HepG2 (cell line): ENCODE measurements around the gene SKI. TPM values are rescaled to one million over a fixed set of nuclear protein-coding genes. Genes with fewer than 3 reads are reported as not detected.

ENCODE experiments used
- ATAC-seq: fragments of 200-7000 bp; cut with Tn5 transposase; 3 replicates; pipeline ENCODE4 v1.9.1; 2020; ENCODE audit warnings: mild to moderate bottlenecking, moderate library complexity
- BruUV-seq: library from RNA; stranded (reverse); fragments of 400-500 nt; replicated peaks from 2 replicates; lab custom pipeline; 2021; lab: Mats Ljungman, UMichigan
- CTCF ChIA-PET: fragments of 300-600 bp; formaldehyde crosslinking; extraction: SDS; loops from one replicate; lab custom pipeline; 2021; ENCODE audit warnings: low total read pairs, inconsistent platforms, low intra/inter-chr PET ratio; lab: Yijun Ruan, JAX
- POLR2A ChIA-PET: fragments of 350-600 bp; sonication (Branson Sonifier 250); formaldehyde crosslinking; loops from one replicate; lab custom pipeline; 2020; ENCODE audit warnings: antibody characterized with exemption, inconsistent platforms; lab: Yijun Ruan, JAX
- DNase-seq: peaks from one replicate; pipeline ENCODE4 v3.0.0-alpha.2; 2015; ENCODE audit warnings: low spot score
- FAIRE-seq: peaks from 3 replicates; lab custom pipeline; 2011; peaks lifted over from hg19 to GRCh38; lab: Jason Lieb, UNC
- H2AFZ ChIP-seq: one replicate; pipeline ENCODE4 v1.6.1; 2011; ENCODE audit warnings: low read length, inconsistent platforms
- H3K27ac ChIP-seq: fragments of 300-600 bp; 3 replicates; pipeline ENCODE4 v1.8.0; 2011; ENCODE audit warnings: mixed run types, mild to moderate bottlenecking, mixed read lengths, low read length, inconsistent platforms; ENCODE audit not compliant: insufficient read depth; ENCODE audit errors: extremely low read length
- H3K27me3 ChIP-seq, 2 experiments: fragments of 200-600 bp in 1 of 2; 2 replicates in 1 of 2; 3 replicates in 1 of 2; pipeline versions ENCODE4 v1.6.0 to v1.8.0; 2011; ENCODE audit warnings: low read length in 2 of 2, mild to moderate bottlenecking in 2 of 2, moderate library complexity in 2 of 2, inconsistent platforms in 1 of 2; ENCODE audit not compliant: insufficient read depth in 2 of 2, control insufficient read depth in 1 of 2
- H3K36me3 ChIP-seq, 2 experiments: fragments of 200-600 bp in 1 of 2; replicated peaks in 1 of 2; 2 replicates in 1 of 2; 3 replicates in 1 of 2; pipeline versions ENCODE4 v1.5.1 to v1.8.0; 2011; ENCODE audit warnings: low read length in 2 of 2, inconsistent platforms in 1 of 2; ENCODE audit not compliant: insufficient read depth in 2 of 2, control insufficient read depth in 1 of 2
- H3K4me1 ChIP-seq: 2 replicates; pipeline ENCODE4 v1.5.1; 2012; ENCODE audit warnings: low read length, inconsistent platforms; ENCODE audit not compliant: insufficient read depth
- H3K4me2 ChIP-seq: 2 replicates; pipeline ENCODE4 v1.6.0; 2011; ENCODE audit warnings: low read depth, low read length, inconsistent platforms
- H3K4me3 ChIP-seq, 3 experiments: fragments of 200-600 bp in 1 of 3; sonication (generic), shearing (Covaris generic) in 1 of 3; replicated peaks in 1 of 3; 2 replicates each; pipeline ENCODE4 v1.5.1; 2011 to 2016; ENCODE audit warnings: low read length in 3 of 3, inconsistent platforms in 2 of 3, low read depth in 2 of 3, mild to moderate bottlenecking in 2 of 3, control low read depth in 1 of 3, mixed read lengths in 1 of 3; ENCODE audit not compliant: insufficient read depth in 1 of 3
- H3K79me2 ChIP-seq: one replicate; pipeline ENCODE4 v1.6.1; 2011; ENCODE audit warnings: low read length, inconsistent platforms; ENCODE audit not compliant: insufficient read depth
- H3K9ac ChIP-seq: 2 replicates; pipeline ENCODE4 v1.6.0; 2011; ENCODE audit warnings: mild to moderate bottlenecking, low read depth, low read length, inconsistent platforms; ENCODE audit not compliant: insufficient read depth
- H3K9me3 ChIP-seq: 2 replicates; pipeline ENCODE4 v1.5.1; 2012; ENCODE audit warnings: mild to moderate bottlenecking, low read length
- H4K20me1 ChIP-seq: 2 replicates; pipeline ENCODE4 v1.6.0; 2011; ENCODE audit warnings: inconsistent platforms, mild to moderate bottlenecking, low read length, moderate library complexity; ENCODE audit not compliant: insufficient read depth
- ARID4A ChIP-seq: sonication (generic); formaldehyde crosslinking; IDR thresholded peaks from 2 replicates; pipeline ENCODE4 v1.5.0; 2020; ENCODE audit warnings: mild to moderate bottlenecking, missing genetic modification reagents, borderline replicate concordance
- LCORL ChIP-seq, 2 experiments: fragments of 450-650 bp in 1 of 2; sonication (generic) in 1 of 2; formaldehyde crosslinking in 1 of 2; IDR thresholded peaks; 2 replicates each; pipeline versions ENCODE4 v1.5.0 to v1.6.1; 2017 to 2020; ENCODE audit warnings: antibody characterized with exemption in 1 of 2, missing genetic modification reagents in 1 of 2
- NCOA2 ChIP-seq: sonication (generic); formaldehyde crosslinking; IDR thresholded peaks from 2 replicates; pipeline ENCODE4 v1.8.0; 2022; ENCODE audit warnings: inconsistent platforms
- NR2C2 ChIP-seq: sonication (generic); formaldehyde crosslinking; IDR thresholded peaks from 2 replicates; pipeline ENCODE4 v1.4.0; 2020; ENCODE audit warnings: missing genetic modification reagents, mild to moderate bottlenecking, moderate library complexity, borderline replicate concordance
- PHF21A ChIP-seq: sonication (generic); formaldehyde crosslinking; IDR thresholded peaks from 2 replicates; pipeline ENCODE4 v1.5.0; 2020; ENCODE audit warnings: mild to moderate bottlenecking, missing genetic modification reagents
- PTBP1 ChIP-seq: fragments of 200-400 bp; formaldehyde crosslinking; IDR thresholded peaks from 2 replicates; pipeline ENCODE4 v1.6.1; 2018; ENCODE audit warnings: low read length, low read depth; ENCODE audit not compliant: poor library complexity, severe bottlenecking
- SP5 ChIP-seq: IDR thresholded peaks from 2 replicates; pipeline ENCODE4 v1.6.1; 2016; ENCODE audit warnings: low read depth, borderline replicate concordance
- THRA ChIP-seq: sonication (generic); formaldehyde crosslinking; IDR thresholded peaks from 2 replicates; pipeline ENCODE4 v1.4.0; 2020; ENCODE audit warnings: missing genetic modification reagents, borderline replicate concordance
- ZC3H13 ChIP-seq: sonication (generic); formaldehyde crosslinking; IDR thresholded peaks from 2 replicates; pipeline ENCODE4 v1.8.1; 2023; ENCODE audit warnings: mild to moderate bottlenecking, missing genetic modification reagents, moderate library complexity
- ZNF143 ChIP-seq: sonication (generic); formaldehyde crosslinking; IDR thresholded peaks from 2 replicates; pipeline ENCODE4 v1.4.0; 2020; ENCODE audit warnings: missing genetic modification reagents
- ZNF263 ChIP-seq: sonication (generic); formaldehyde crosslinking; IDR thresholded peaks from 2 replicates; pipeline ENCODE4 v1.4.0; 2020; ENCODE audit warnings: missing genetic modification reagents
- ZNF550 ChIP-seq: sonication (generic); formaldehyde crosslinking; IDR thresholded peaks from 2 replicates; pipeline ENCODE4 v1.4.0; 2020; ENCODE audit warnings: mild to moderate bottlenecking, missing genetic modification reagents, borderline replicate concordance
- WGBS: methylation state at CpG from one replicate; pipeline ENCODE4 v1.1.6; 2017; ENCODE audit warnings: low lambda C conversion rate; 5-methylcytosine and 5-hydroxymethylcytosine counted together
- in situ Hi-C: cut with HindIII; loops from 2 replicates; pipeline ENCODE4 v1.10.0; 2017; ENCODE audit warnings: low pct_unique_long_range_greater_than_20kb; ENCODE audit not compliant: extremely low pct_ligation_motif_present
- intact Hi-C: fragments of 100-400 bp; cut with micrococcal nuclease; formaldehyde crosslinking; loops from one replicate; pipeline ENCODE4 v1.10.0; 2022; ENCODE audit not compliant: unreplicated experiment
- polyA plus RNA-seq, 8 experiments: library from polyadenylated mRNA; depleted of rRNA in 3 of 8; stranded (reverse) in 7 of 8; unstranded in 1 of 8; fragments of >200 nt; fragmentation: Illumina TruSeq in 4 of 8; extraction: Trizol in 4 of 8; gene quantifications; 2 replicates each; pipeline versions ENCODE4 v1.2.1 to v1.2.3, GENCODE V29; 2011 to 2016; ENCODE audit warnings: low read depth in 4 of 8, missing spikeins in 1 of 8, mixed read lengths in 1 of 8; ENCODE audit not compliant: insufficient read depth in 1 of 8
- total RNA-seq, 5 experiments: library from RNA; depleted of rRNA; stranded (reverse); fragments of >200 nt; fragmentation: Illumina TruSeq; extraction: Trizol; gene quantifications; 2 replicates each; pipeline ENCODE4 v1.2.3, GENCODE V29; 2016; ENCODE audit warnings: low read depth in 1 of 5
- TF ChIP-seq, protein P1 (sequence below): sonication (generic); formaldehyde crosslinking; IDR thresholded peaks from 2 replicates; pipeline ENCODE4 v1.4.0; 2020; ENCODE audit warnings: mild to moderate bottlenecking, missing genetic modification reagents

The SKI gene
- total and polyA plus RNA-seq, 2 of the 13 experiments (the other 11 are each of a cell fraction or from before 2014, with no cell fraction given) = 4.7 to 6.9 TPM

- BruUV-seq = no TSS peak
- peak overlapping the region; percentile 16; the same call in 1 of the 2 replicates for H3K9ac ChIP-seq
- H3K27ac ChIP-seq = no peak overlapping the region
- TF ChIP-seq, protein P1, sequence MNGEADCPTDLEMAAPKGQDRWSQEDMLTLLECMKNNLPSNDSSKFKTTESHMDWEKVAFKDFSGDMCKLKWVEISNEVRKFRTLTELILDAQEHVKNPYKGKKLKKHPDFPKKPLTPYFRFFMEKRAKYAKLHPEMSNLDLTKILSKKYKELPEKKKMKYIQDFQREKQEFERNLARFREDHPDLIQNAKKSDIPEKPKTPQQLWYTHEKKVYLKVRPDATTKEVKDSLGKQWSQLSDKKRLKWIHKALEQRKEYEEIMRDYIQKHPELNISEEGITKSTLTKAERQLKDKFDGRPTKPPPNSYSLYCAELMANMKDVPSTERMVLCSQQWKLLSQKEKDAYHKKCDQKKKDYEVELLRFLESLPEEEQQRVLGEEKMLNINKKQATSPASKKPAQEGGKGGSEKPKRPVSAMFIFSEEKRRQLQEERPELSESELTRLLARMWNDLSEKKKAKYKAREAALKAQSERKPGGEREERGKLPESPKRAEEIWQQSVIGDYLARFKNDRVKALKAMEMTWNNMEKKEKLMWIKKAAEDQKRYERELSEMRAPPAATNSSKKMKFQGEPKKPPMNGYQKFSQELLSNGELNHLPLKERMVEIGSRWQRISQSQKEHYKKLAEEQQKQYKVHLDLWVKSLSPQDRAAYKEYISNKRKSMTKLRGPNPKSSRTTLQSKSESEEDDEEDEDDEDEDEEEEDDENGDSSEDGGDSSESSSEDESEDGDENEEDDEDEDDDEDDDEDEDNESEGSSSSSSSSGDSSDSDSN = no peak; the same call in 1 of the 2 replicates
- TF ChIP-seq ZNF263 (CRISPR knock-in tag) = peak; percentile 60; the same call in 1 of the 2 replicates
- no peak for TF ChIP-seq NR2C2 (CRISPR knock-in tag)
- TF ChIP-seq PHF21A = 0 out of 2 replicates have a peak, but pooled peaks have one; percentile 24
- 0 out of 2 replicates have a peak, but pooled peaks have one; percentile 9 for TF ChIP-seq THRA
- TF ChIP-seq PTBP1 = peak; percentile 17
- TF ChIP-seq NCOA2 (CRISPR knock-in tag) = 0 out of 2 replicates have a peak, but pooled peaks have one; percentile 12
- TF ChIP-seq SP5 (CRISPR knock-in tag) = peak; percentile 26; the same call in 1 of the 2 replicates
- peak; percentile 68; the same call in 1 of the 2 replicates for TF ChIP-seq ZC3H13 (CRISPR knock-in tag)
- peak; percentile 53; the same call in 1 of the 2 replicates for TF ChIP-seq ARID4A (CRISPR knock-in tag)
- no peak for TF ChIP-seq LCORL (IDR thresholded peaks at IDR 0.05)
- peak; percentile 79 for TF ChIP-seq LCORL (CRISPR knock-in tag; IDR thresholded peaks at IDR 0.05)
- TF ChIP-seq ZNF550 (CRISPR knock-in tag) = no peak
- TF ChIP-seq ZNF143 (CRISPR knock-in tag) = 0 out of 2 replicates have a peak, but pooled peaks have one; percentile 23
These were observed 83.3 kb downstream of the SKI start for GRCh38 chr1:2311184-2312032.

More at GRCh38 chr1:2311184-2312032, 83.3 kb downstream of the SKI start:
- ATAC-seq = peak; percentile 69
- H3K79me2 ChIP-seq = no peaks in the 10 kb centered on the region
- no peaks in the 10 kb centered on the region for H3K9me3 ChIP-seq
- no peaks in the 10 kb centered on the region for H4K20me1 ChIP-seq
- in situ Hi-C loops = loop anchor here (5.0 kb wide), 1 partner anchor 119 kb away; the partner anchor contains the start of gene FAAP20
- intact Hi-C loops = loop anchor here (5.0 kb wide), 1 partner anchor 71 kb away; no protein-coding TSS in a partner anchor
- peaks cover 2 to 19% of the 10 kb centered on the region in 2 experiments; a peak in 4 of 5 replicates for H3K36me3 ChIP-seq
- peak overlapping the region; percentile 79 for H3K4me2 ChIP-seq
- 10% methylated on average over 2 of the region's 21 CpGs for WGBS
- peak; percentile 4 for FAIRE-seq
- no peak overlapping the region for H2AFZ ChIP-seq
- peak overlapping the region in 2 of 3 experiments; percentile 12 to 75; a peak in 1 of 6 replicates for H3K4me3 ChIP-seq
- H3K27me3 ChIP-seq = peaks cover 0 to 2% of the 10 kb centered on the region in 2 experiments; a peak in 1 of 5 replicates
- peaks cover 66% of the 10 kb centered on the region for H3K4me1 ChIP-seq
- POLR2A ChIA-PET = interaction anchor here (0.8 to 2.4 kb wide), 7 partner anchors 61 to 122 kb away, joined by 3 to 8 read pairs (median 4); partner anchors contain the start of genes FAAP20, MORN1 and RER1
- DNase-seq = peak; percentile 73
- CTCF ChIA-PET = no interaction called here
